H9 (cell line): ENCODE data around the gene GSG1L. TPM values are rescaled to one million over a fixed set of nuclear protein-coding genes. Genes with fewer than 3 reads are reported as not detected.

ENCODE experiments used
- DNase-seq: peaks from one replicate; pipeline ENCODE4 v3.0.0-alpha.2; 2017
- H2AFZ ChIP-seq: one replicate; pipeline ENCODE4 v1.6.1; 2013; ENCODE audit warnings: mild to moderate bottlenecking, low read length, control low read depth, moderate library complexity
- H2AK5ac ChIP-seq: 2 replicates; pipeline ENCODE4 v1.6.1; 2013; ENCODE audit warnings: low read length, control low read depth, mixed read lengths; ENCODE audit not compliant: insufficient read length
- H2BK120ac ChIP-seq: one replicate; pipeline ENCODE4 v1.6.1; 2013; ENCODE audit warnings: low read depth, mild to moderate bottlenecking, low read length, control low read depth, inconsistent platforms; ENCODE audit not compliant: poor library complexity, severe bottlenecking
- H2BK12ac ChIP-seq: 2 replicates; pipeline ENCODE4 v1.6.1; 2013; ENCODE audit warnings: low read length, control low read depth, mixed read lengths, low read depth; ENCODE audit not compliant: insufficient read length
- H2BK15ac ChIP-seq: 2 replicates; pipeline ENCODE4 v1.6.1; 2013; ENCODE audit warnings: low read depth, low read length, control low read depth
- H2BK20ac ChIP-seq: one replicate; pipeline ENCODE4 v1.6.1; 2013; ENCODE audit warnings: low read depth, mild to moderate bottlenecking, low read length, control low read depth, inconsistent platforms; ENCODE audit not compliant: poor library complexity, severe bottlenecking
- H2BK5ac ChIP-seq: 2 replicates; pipeline ENCODE4 v1.6.1; 2013; ENCODE audit warnings: low read length, control low read depth, mixed read lengths; ENCODE audit not compliant: insufficient read length
- H3K14ac ChIP-seq: 2 replicates; pipeline ENCODE4 v1.6.1; 2013; ENCODE audit warnings: low read length, control low read depth; ENCODE audit not compliant: insufficient read depth
- H3K18ac ChIP-seq: 2 replicates; pipeline ENCODE4 v1.6.1; 2013; ENCODE audit warnings: low read depth, mild to moderate bottlenecking, mixed read lengths, low read length, control low read depth; ENCODE audit not compliant: insufficient read length
- H3K23ac ChIP-seq: 2 replicates; pipeline ENCODE4 v1.6.1; 2013; ENCODE audit warnings: low read length, control low read depth, mixed read lengths, low read depth; ENCODE audit not compliant: insufficient read length
- H3K23me2 ChIP-seq: 2 replicates; pipeline ENCODE4 v1.6.1; 2013; ENCODE audit warnings: low read depth, mild to moderate bottlenecking, mixed read lengths, low read length, control low read depth; ENCODE audit not compliant: insufficient read length, poor library complexity, severe bottlenecking
- H3K27ac ChIP-seq: 2 replicates; pipeline ENCODE4 v1.5.1; 2013; ENCODE audit warnings: low read length, control low read depth, mixed read lengths, low read depth; ENCODE audit not compliant: insufficient read length
- H3K27me3 ChIP-seq: 2 replicates; pipeline ENCODE4 v1.6.1; 2013; ENCODE audit warnings: low read length, control low read depth, inconsistent platforms; ENCODE audit not compliant: insufficient read depth
- H3K4ac ChIP-seq: 2 replicates; pipeline ENCODE4 v1.6.1; 2013; ENCODE audit warnings: low read depth, mild to moderate bottlenecking, control low read depth, inconsistent platforms, low read length, moderate library complexity
- H3K4me1 ChIP-seq: 2 replicates; pipeline ENCODE4 v1.6.1; 2013; ENCODE audit warnings: low read length, control low read depth, inconsistent platforms; ENCODE audit not compliant: insufficient read depth
- H3K4me2 ChIP-seq: 2 replicates; pipeline ENCODE4 v1.6.1; 2013; ENCODE audit warnings: low read length, control low read depth, mixed read lengths; ENCODE audit not compliant: insufficient read length, insufficient read depth
- H3K56ac ChIP-seq: 2 replicates; pipeline ENCODE4 v1.6.1; 2013; ENCODE audit warnings: low read depth, mild to moderate bottlenecking, mixed read lengths, low read length, control low read depth; ENCODE audit not compliant: insufficient read length
- H3K79me1 ChIP-seq: 2 replicates; pipeline ENCODE4 v1.6.1; 2013; ENCODE audit warnings: low read depth, mild to moderate bottlenecking, moderate library complexity, low read length, control low read depth, inconsistent platforms; ENCODE audit not compliant: insufficient read depth, poor library complexity, severe bottlenecking
- H3K79me2 ChIP-seq: 2 replicates; pipeline ENCODE4 v1.6.1; 2013; ENCODE audit warnings: low read length, control low read depth, inconsistent platforms; ENCODE audit not compliant: insufficient read depth
- H3K9ac ChIP-seq: 2 replicates; pipeline ENCODE4 v1.6.1; 2013; ENCODE audit warnings: low read length, control low read depth, mixed read lengths; ENCODE audit not compliant: insufficient read length; ENCODE audit errors: extremely low read depth
- H3K9me3 ChIP-seq: one replicate; pipeline ENCODE4 v1.6.1; 2013; ENCODE audit warnings: low read depth, low read length, inconsistent platforms; ENCODE audit not compliant: control insufficient read depth
- H3T11ph ChIP-seq: one replicate; pipeline ENCODE4 v1.6.1; 2013; ENCODE audit warnings: mild to moderate bottlenecking, low read length, control low read depth, inconsistent platforms
- H4K20me1 ChIP-seq: one replicate; pipeline ENCODE4 v1.6.1; 2013; ENCODE audit not compliant: control insufficient read depth, insufficient read length, insufficient read depth
- H4K5ac ChIP-seq: 2 replicates; pipeline ENCODE4 v1.6.1; 2013; ENCODE audit warnings: low read depth, mild to moderate bottlenecking, mixed read lengths, low read length, control low read depth; ENCODE audit not compliant: insufficient read length
- H4K8ac ChIP-seq: replicated peaks from 2 replicates; pipeline ENCODE4 v1.6.1; 2013; ENCODE audit warnings: low read length, control low read depth, mixed read lengths, low read depth; ENCODE audit not compliant: insufficient read length
- H4K91ac ChIP-seq: 2 replicates; pipeline ENCODE4 v1.6.1; 2013; ENCODE audit warnings: low read depth, mild to moderate bottlenecking, moderate library complexity, mixed read lengths, low read length, control low read depth; ENCODE audit not compliant: insufficient read length
- H3K27ac Mint-ChIP-seq, 3 experiments: 2 replicates in 2 of 3; 3 replicates in 1 of 3; pipeline ENCODE4 v1.8.0; 2020 to 2021; ENCODE audit warnings: mixed read lengths in 3 of 3, mild to moderate bottlenecking in 1 of 3, moderate library complexity in 1 of 3
- H3K27me3 Mint-ChIP-seq: 2 replicates; pipeline ENCODE4 v1.8.0; 2021; ENCODE audit warnings: low read depth, mild to moderate bottlenecking, moderate library complexity, mixed read lengths
- H3K36me3 Mint-ChIP-seq, 3 experiments: 2 replicates in 2 of 3; 3 replicates in 1 of 3; pipeline ENCODE4 v1.8.0; 2020 to 2021; ENCODE audit warnings: low read depth in 3 of 3, mixed read lengths in 3 of 3; ENCODE audit not compliant: insufficient read depth in 1 of 3
- H3K4me1 Mint-ChIP-seq, 2 experiments: 2 replicates each; pipeline ENCODE4 v1.8.0; 2020; ENCODE audit warnings: mixed read lengths in 2 of 2
- H3K4me3 Mint-ChIP-seq, 2 experiments: 2 replicates in 1 of 2; 3 replicates in 1 of 2; pipeline ENCODE4 v1.8.0; 2020 to 2021; ENCODE audit warnings: mild to moderate bottlenecking in 2 of 2, mixed read lengths in 2 of 2, moderate library complexity in 1 of 2
- H3K9me3 Mint-ChIP-seq, 2 experiments: 2 replicates in 1 of 2; 3 replicates in 1 of 2; pipeline ENCODE4 v1.8.0; 2020; ENCODE audit warnings: mild to moderate bottlenecking in 2 of 2, mixed read lengths in 2 of 2, moderate library complexity in 1 of 2
- CTCF ChIP-seq: fragments of 200-600 bp; sonication (generic); conservative IDR thresholded peaks from 3 replicates; pipeline ENCODE4 v1.8.0; 2021; ENCODE audit warnings: antibody characterized with exemption, mild to moderate bottlenecking
- WGBS: extraction: QIAGEN DNeasy Blood & Tissue Kit; methylation state at CpG from one replicate; pipeline ENCODE4 v1.1.7; 2013; ENCODE audit warnings: missing lambda C conversion rate, low lambda C conversion rate, mixed read lengths; ENCODE audit not compliant: insufficient read length; ENCODE audit errors: extremely low coverage; 5-methylcytosine and 5-hydroxymethylcytosine counted together
- total RNA-seq: library from RNA; stranded (reverse); gene quantifications from 2 replicates; pipeline ENCODE4 v1.2.1, GENCODE V29; 2021

GSG1L gene
- total RNA-seq, 1 experiment from 2014 or later: 0.35 TPM

GRCh38 chr16:27969574-27969973 lies 93.9 kb downstream of the GSG1L start:
- no peak overlapping the region for H2AK5ac ChIP-seq
- no peak overlapping the region for H3K56ac ChIP-seq
- no peaks in the 10 kb centered on the region for H4K20me1 ChIP-seq
- no peak for TF ChIP-seq CTCF
- no peak overlapping the region for H4K8ac ChIP-seq
- H4K5ac ChIP-seq: no peak overlapping the region
- no peak overlapping the region for H3K4me2 ChIP-seq
- H3K14ac ChIP-seq: no peak overlapping the region
- Mint-ChIP-seq H3K27me3 (peaks cover 18% of the 10 kb centered on the region), H3K4me1 (0 out of 4 replicates have a peak, but pooled peaks cover 0 to 3% of the 10 kb centered on the region in 2 experiments), H3K27ac (no peak overlapping the region), H3K36me3 (no peaks in the 10 kb centered on the region), H3K9me3 (no peaks in the 10 kb centered on the region), H3K4me3 (no peak overlapping the region)
- H3K23ac ChIP-seq: no peak overlapping the region
- H3K18ac ChIP-seq: no peak overlapping the region
- H3K9me3 ChIP-seq: no peaks in the 10 kb centered on the region
- no peaks in the 10 kb centered on the region for H3K27me3 ChIP-seq
- no peaks in the 10 kb centered on the region for H3K23me2 ChIP-seq
- no peaks in the 10 kb centered on the region for H3K4me1 ChIP-seq
- no CpG with 5 or more reads among the region's 4 CpGs for WGBS
- no peak overlapping the region for H3K9ac ChIP-seq
- no peaks in the 10 kb centered on the region for H3K79me2 ChIP-seq
- no peak overlapping the region for H2BK5ac ChIP-seq
- H2BK15ac ChIP-seq: no peak overlapping the region
- no peak overlapping the region for H3K27ac ChIP-seq
- no peak overlapping the region for H2BK120ac ChIP-seq
- no peak overlapping the region for H2BK20ac ChIP-seq
- H2AFZ ChIP-seq: no peak overlapping the region
- H3K79me1 ChIP-seq: no peaks in the 10 kb centered on the region
- DNase-seq: no peak
- H3T11ph ChIP-seq: no peak overlapping the region
- no peak overlapping the region for H2BK12ac ChIP-seq
- no peak overlapping the region for H4K91ac ChIP-seq
- H3K4ac ChIP-seq: no peak overlapping the region
